Fibroblast of pulmonary artery (primary cell): ENCODE measurements around the gene PLSCR2.

Source experiments
- DNase-seq: peaks from one replicate; pipeline ENCODE4 v3.0.0-alpha.2; 2010; ENCODE audit warnings: low read depth
- H3K4me3 ChIP-seq: replicated peaks from 2 replicates; pipeline ENCODE4 v1.5.1; 2011; ENCODE audit warnings: low read depth, mild to moderate bottlenecking, control low read depth, low read length, moderate library complexity
- CTCF ChIP-seq: IDR thresholded peaks from 2 replicates; pipeline ENCODE4 v1.5.1; 2011; ENCODE audit warnings: mild to moderate bottlenecking, control low read depth, low read length, inconsistent platforms; ENCODE audit errors: missing control alignments

The PLSCR2 gene

GRCh38 chr3:146468671-146469149 lies 651 bp downstream of the PLSCR2 start:
- no peak for TF ChIP-seq CTCF
- H3K4me3 ChIP-seq = no peak overlapping the region
- DNase-seq = peak; percentile 42

GRCh38 chr3:146468234-146468633 lies 1.1 kb downstream of the PLSCR2 start:
- TF ChIP-seq CTCF = no peak
- H3K4me3 ChIP-seq = no peak overlapping the region
- peak; percentile 23 for DNase-seq

DNA sequence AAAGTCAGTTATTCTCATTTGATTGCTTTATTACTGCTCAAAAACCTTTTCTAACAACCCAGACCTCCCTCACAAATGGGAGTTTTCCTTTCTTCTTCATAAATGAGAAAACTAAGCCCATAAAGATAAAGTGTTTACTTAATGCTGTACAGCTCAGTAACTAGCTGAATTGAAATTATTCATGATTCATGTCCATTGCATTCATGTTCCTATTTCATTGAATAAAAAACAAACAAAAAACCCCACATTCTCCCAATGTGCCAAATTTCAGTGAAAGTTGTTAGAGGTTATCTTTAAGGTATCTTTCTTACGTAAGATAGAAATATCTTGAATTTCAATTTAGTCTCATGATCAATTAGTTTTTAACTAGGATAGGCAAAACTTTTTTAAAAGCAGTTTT lies 2.8 kb downstream of the PLSCR2 start:
- DNase-seq = no peak
- no peak for TF ChIP-seq CTCF
- H3K4me3 ChIP-seq = no peak overlapping the region

DNA sequence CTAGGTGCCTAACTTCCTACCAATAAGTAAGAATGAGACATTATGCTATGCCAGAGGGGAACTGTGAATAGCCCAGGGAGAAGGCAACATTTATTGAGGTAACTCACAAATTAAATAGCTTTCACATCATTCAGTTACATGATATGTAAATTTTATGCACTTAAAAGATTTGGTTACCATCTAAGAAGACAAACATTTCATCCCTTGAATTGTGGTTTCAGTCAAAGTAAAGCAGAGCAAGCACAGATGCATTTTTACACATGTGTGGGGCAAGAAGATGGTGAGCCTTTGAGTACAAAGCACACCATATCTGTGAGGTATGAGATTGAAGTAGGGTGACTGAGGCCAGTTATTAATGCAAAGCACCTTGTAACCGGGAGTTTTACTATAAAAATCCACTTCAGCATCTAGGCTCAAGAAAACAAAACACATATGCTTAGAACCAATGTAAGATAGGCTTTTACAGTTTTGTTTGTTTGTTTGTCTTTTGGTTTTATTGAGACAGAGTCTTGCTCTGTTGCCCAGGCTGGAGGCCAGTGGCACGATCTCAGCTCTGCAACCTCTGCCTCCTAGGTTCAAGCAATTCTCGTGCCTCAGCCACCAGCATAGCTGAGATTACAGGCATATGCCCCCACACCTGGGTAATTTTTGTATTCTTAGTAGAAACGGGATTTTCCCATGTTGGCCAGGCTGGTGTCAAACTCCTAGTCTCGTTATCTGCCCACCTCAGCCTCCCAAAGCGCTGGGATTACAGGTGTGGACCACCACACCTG lies 3.5 kb downstream of the PLSCR2 start:
- no peak for DNase-seq
- TF ChIP-seq CTCF = no peak

GRCh38 chr3:146464783-146465182 lies 4.6 kb downstream of the PLSCR2 start:
- TF ChIP-seq CTCF = no peak
- DNase-seq = no peak
- H3K4me3 ChIP-seq = no peak overlapping the region

More for the DNA sequence above, 3.5 kb downstream of the PLSCR2 start:
- no peak overlapping the region for H3K4me3 ChIP-seq

GRCh38 chr3:146464005-146464595 lies 5.3 kb downstream of the PLSCR2 start:
- DNase-seq = peak; percentile 34
- no peak for TF ChIP-seq CTCF
- no peak overlapping the region for H3K4me3 ChIP-seq

- no peak for TF ChIP-seq CTCF
- H3K4me3 ChIP-seq = no peak overlapping the region
- no peak for DNase-seq
Observed at GRCh38 chr3:146454796-146455195, 14.6 kb downstream of the PLSCR2 start.
